Spinal cord (tissue), 4 donors: ENCODE data around the gene HOXA6. TPM values are rescaled to one million over a fixed set of nuclear protein-coding genes. Genes with fewer than 3 reads are reported as not detected.

Source experiments
- polyA plus RNA-seq, 2 donors: library from polyadenylated mRNA; unstranded; fragments of 120-200 nt; gene quantifications; one replicate each; pipeline ENCODE4 v1.2.1, GENCODE V29; 2013; ENCODE audit not compliant: insufficient read length in 2 of 2
- small RNA-seq: library from RNA; depleted of rRNA; stranded (forward); fragments of <200 nt; gene quantifications from one replicate; pipeline ENCODE3, GENCODE V24; 2014; ENCODE audit warnings: low replicate concordance
- total RNA-seq, 2 donors: library from RNA; depleted of rRNA in 1 of 2; stranded (reverse); fragments of 120-200 nt in 1 of 2; fragments of >200 nt in 1 of 2; gene quantifications; one replicate each; pipeline versions ENCODE4 v1.2.3 to v1.2.4, GENCODE V29; 2013 to 2014

Gene HOXA6
- total and polyA plus RNA-seq, 4 donors, result 12.5 to 58.3 (median 33.9) TPM

Small RNA genes lying within 50 kb of the gene (small RNA-seq; reads per million reads assigned to genes)
- gene AC004080.5 (not detected), gene RF01977 (not detected), gene RF02140 (not detected), gene RF02141 (not detected)

Other genes starting within 250 kb of the HOXA6 start
- 1 to 10 TPM; 1.2 to 1.4 TPM for gene HOXA1, start 51.8 kb downstream of the HOXA6 start, total RNA-seq
- gene HOXA1, start 51.8 kb downstream of the HOXA6 start, polyA plus RNA-seq, result 1 to 10 TPM; 3.1 to 3.9 TPM
- 1 to 10 TPM; 4.4 to 8.1 TPM for gene HOXA2, start 45.1 kb downstream of the HOXA6 start, total RNA-seq
- 10 to 100 TPM; 17.7 to 17.9 TPM for gene HOXA2, start 45.1 kb downstream of the HOXA6 start, polyA plus RNA-seq
- 1 to 10 TPM; 1.4 to 2.5 TPM for gene HOXA4, start 17.0 kb downstream of the HOXA6 start, total RNA-seq
- 10 to 100 TPM; 48.9 to 56.1 TPM for gene HOXA4, start 17.0 kb downstream of the HOXA6 start, polyA plus RNA-seq
- 10 to 100 TPM; 20.6 to 32.1 TPM for gene HOXA5, start 4.1 kb downstream of the HOXA6 start, total RNA-seq
- gene HOXA5, start 4.1 kb downstream of the HOXA6 start, polyA plus RNA-seq, result 100 to 1,000 TPM; 159 to 171 TPM
- 1 to 10 TPM; 6.2 to 8.8 TPM for gene HOXA3, start 4.8 kb upstream of the HOXA6 start, total RNA-seq
- gene HOXA3, start 4.8 kb upstream of the HOXA6 start, polyA plus RNA-seq, result 10 to 100 TPM; 29.2 to 36.9 TPM
- gene HOXA7, start 8.9 kb upstream of the HOXA6 start, total RNA-seq, result 10 to 100 TPM in 1 of 2 donors, 1 to 10 TPM in 1; 9.6 to 12.6 TPM
- gene HOXA7, start 8.9 kb upstream of the HOXA6 start, polyA plus RNA-seq, result 100 to 1,000 TPM in 1 of 2 donors, 10 to 100 TPM in 1; 91.6 to 111 TPM
- gene HOXA9, start 17.8 kb upstream of the HOXA6 start, total RNA-seq, result 10 to 100 TPM in 1 of 2 donors, 1 to 10 TPM in 1; 1.5 to 20.4 TPM
- 1 to 10 TPM; 3.7 to 8.6 TPM for gene HOXA9, start 17.8 kb upstream of the HOXA6 start, polyA plus RNA-seq
- gene HOXA10, start 26.5 kb upstream of the HOXA6 start, total RNA-seq, result 10 to 100 TPM in 1 of 2 donors, under 1 TPM in 1; 0.22 to 14.0 TPM
- gene HOXA10, start 26.5 kb upstream of the HOXA6 start, polyA plus RNA-seq, result 1 to 10 TPM in 1 of 2 donors, under 1 TPM in 1; 0.27 to 1.3 TPM
- 1 to 10 TPM in 1 of 2 donors, not detected in 1; 2.2 TPM for gene HOXA11, start 37.5 kb upstream of the HOXA6 start, total RNA-seq
- gene HOXA11, start 37.5 kb upstream of the HOXA6 start, polyA plus RNA-seq, result under 1 TPM in 1 of 2 donors, not detected in 1; 0.27 TPM
- under 1 TPM in 1 of 2 donors, not detected in 1; 0.10 TPM for gene HOXA13, start 52.3 kb upstream of the HOXA6 start, total RNA-seq
- gene HOXA13, start 52.3 kb upstream of the HOXA6 start, polyA plus RNA-seq, result not detected
- under 1 TPM in 1 of 2 donors, not detected in 1; 0.11 TPM for gene EVX1, start 95.0 kb upstream of the HOXA6 start, total RNA-seq
- gene EVX1, start 95.0 kb upstream of the HOXA6 start, polyA plus RNA-seq, result 1 to 10 TPM in 1 of 2 donors, under 1 TPM in 1; 0.59 to 1.3 TPM